GM18511 (cell line): ENCODE measurements around the gene TAF1.
"Not testable (repeated sequence)": the region's sequence is repeated elsewhere in the genome, so short reads cannot be mapped to it uniquely, and the experiment has no call there.

Source experiments
- ATAC-seq: cut with Tn5 transposase; IDR thresholded peaks from one replicate; pipeline ENCODE4 v1.9.1; 2021; ENCODE audit warnings: mild to moderate bottlenecking, moderate library complexity; ENCODE audit not compliant: unreplicated experiment

Gene TAF1

GRCh38 chrX:71416260-71416659 is 50.1 kb downstream of the TAF1 start:
- not testable (repeated sequence) for ATAC-seq

DNA sequence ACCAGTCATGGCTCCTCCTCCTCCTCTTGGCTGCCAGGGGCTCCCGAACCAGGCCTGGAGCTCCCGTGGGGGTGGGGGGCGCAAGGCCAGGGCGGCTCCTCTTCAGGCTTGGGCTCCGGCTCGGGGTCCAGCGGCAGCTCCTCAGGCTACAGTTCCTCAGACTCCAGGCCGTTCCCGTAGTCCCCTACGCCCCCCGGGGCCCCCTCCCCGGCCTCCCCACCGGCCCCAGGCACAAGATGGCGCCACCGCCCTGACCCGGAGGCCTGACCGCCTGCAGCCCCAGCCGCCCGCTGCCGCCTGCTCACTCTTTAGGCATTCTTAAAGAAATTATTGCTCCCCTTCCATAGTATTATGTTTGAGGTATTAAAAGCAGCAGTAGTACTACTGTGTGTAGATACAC is 54.5 kb downstream of the TAF1 start:
- ATAC-seq = no peak

DNA sequence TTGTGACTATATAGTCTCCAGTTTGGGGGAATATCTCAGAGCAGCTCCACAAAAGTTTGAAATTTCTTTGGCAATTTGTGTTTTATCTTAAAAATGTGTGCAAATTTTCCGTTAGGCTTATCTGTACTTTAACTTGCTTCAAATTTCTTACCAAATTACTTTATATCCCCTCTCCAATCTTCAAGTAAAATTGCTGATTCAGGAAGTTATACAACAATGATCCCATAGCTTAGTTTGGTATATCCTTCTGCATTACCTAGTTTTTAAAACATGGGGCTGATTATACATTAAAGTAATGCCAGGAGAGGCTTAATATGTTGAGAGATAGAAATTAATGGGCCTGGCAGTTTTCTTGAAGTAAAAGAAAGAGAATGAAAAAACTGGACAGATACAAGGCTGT is 66.6 kb downstream of the TAF1 start:
- no peak for ATAC-seq

DNA sequence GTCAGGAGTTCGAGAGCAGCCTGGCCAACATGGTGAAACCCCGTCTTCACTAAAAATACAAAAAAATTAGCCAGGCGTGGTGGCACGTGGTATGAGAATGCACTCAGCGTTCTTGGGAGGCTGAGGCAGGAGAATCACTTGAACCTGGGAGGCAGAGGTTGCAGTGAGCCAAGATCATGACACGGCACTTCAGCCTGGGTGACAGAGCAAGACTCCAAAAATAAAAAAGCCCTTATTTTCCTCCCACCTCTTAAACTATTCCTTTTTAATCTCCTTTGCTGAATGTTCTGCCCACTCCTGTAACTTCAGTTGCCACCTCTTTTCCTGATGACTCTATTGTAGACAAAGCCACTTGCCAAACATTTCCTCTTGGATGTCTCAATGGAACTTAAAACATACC is 72.6 kb downstream of the TAF1 start:
- no peak for ATAC-seq

- ATAC-seq = no peak
Observed at GRCh38 chrX:71439420-71439819, 73.3 kb downstream of the TAF1 start.

GRCh38 chrX:71439896-71440295 is 73.7 kb downstream of the TAF1 start:
- no peak for ATAC-seq

DNA sequence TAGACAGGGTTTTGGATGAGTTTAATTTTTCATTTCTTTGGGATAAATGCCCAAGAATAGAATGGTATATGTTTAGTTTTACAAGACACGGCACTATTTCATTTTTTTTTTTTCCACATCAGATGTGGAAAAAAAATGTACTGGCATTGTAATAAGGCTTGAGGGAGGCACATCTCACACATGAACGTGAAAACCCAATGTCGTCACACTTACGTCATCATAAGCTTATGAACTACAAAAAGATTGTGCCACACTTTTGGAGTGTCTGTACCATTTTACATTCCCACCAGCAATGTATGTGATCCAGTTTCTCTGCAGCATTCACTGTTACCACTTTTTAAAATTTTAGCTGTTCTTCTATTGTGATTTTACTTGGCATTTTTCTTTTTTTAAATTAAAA is 74.2 kb downstream of the TAF1 start:
- ATAC-seq = no peak

DNA sequence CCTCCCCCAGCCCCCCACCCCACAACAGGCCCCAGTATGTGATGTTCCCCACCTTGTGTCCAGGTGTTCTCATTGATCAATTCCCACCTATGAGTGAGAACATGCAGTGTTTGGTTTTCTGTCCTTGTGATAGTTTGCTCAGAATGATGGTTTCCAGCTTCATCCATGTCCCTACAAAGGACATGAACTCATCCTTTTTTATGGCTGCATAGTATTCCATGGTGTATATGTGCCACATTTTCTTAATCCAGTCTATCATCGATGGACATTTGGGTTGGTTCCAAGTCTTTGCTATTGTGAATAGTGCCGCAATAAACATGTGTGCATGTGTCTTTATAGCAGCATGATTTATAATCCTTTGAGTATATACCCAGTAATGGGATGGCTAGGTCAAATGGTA is 75.7 kb downstream of the TAF1 start:
- ATAC-seq = not testable (repeated sequence)

DNA sequence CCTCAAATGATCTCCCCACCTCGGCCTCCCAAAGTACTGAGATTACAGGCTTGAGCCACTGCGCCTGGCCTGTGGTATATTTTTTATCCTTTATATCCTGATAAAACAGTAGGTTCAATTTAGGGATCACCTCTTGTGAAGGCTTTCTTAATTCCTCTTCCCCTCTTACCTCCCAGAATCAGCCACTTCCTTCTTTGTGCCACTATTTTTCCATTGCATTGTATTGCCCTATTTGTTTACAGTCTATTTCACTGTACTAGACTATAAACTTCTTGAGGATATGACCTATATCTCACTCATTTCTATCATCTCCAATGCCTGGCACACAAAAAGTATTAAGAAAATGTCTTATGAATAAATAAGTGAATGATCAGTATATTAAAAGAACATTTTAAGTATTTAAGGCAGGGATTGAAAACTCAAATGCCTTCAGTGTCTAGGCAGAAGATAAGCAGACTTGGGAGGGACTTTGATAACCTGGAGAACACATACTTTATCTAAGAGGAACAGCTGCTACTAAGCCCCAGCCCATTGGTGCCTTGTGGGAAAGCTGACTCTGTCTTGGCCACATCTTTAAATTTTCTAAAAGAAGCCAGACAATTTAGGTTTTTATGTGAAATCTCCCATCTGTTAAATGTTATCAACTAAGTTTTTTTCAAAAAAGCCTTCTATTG is 84.4 kb downstream of the TAF1 start:
- no peak for ATAC-seq

GRCh38 chrX:71451518-71451917 is 85.4 kb downstream of the TAF1 start:
- ATAC-seq = not testable (repeated sequence)

- no peak for ATAC-seq
Observed at GRCh38 chrX:71453056-71453455, 86.9 kb downstream of the TAF1 start.

DNA sequence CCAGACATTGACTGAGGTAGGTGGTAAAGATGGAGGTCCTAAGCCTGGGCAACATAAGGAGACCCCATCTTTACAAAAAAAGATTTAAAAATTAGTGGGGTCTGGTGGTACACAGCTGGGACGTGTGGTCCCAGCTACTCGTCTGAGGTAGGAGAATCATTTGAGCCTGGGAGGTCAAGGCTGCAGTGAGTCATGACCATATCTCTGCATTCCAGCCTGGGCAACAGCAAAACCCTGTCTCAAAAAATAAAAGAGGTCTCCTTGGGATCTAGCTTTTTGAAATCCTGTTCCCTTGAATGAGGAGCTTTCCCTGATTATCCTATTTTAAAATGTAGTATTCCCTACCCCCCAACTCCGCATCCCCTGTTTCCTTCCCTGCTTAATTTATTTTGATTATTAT is 88.1 kb downstream of the TAF1 start:
- no peak for ATAC-seq

DNA sequence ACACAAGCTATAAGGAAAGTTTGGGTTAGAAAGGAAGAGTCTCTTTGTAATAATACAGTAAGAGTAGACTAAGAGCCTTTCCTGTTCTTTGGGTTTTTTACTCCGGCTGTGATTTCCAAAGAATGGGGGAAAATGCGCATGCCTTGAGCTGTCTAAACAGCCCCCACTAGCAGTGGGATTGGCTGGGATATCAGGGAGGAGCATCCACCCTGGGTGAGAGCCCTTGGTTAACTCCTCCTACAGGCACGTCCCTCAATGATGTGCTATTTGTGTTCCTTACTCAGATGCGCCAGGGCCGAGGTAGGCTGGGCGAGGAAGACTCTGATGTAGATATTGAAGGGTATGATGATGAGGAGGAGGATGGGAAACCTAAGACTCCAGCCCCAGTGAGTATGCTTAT is 92.7 kb downstream of the TAF1 start:
- ATAC-seq = no peak

GRCh38 chrX:71464968-71465367 is 98.8 kb downstream of the TAF1 start:
- ATAC-seq = no peak

DNA sequence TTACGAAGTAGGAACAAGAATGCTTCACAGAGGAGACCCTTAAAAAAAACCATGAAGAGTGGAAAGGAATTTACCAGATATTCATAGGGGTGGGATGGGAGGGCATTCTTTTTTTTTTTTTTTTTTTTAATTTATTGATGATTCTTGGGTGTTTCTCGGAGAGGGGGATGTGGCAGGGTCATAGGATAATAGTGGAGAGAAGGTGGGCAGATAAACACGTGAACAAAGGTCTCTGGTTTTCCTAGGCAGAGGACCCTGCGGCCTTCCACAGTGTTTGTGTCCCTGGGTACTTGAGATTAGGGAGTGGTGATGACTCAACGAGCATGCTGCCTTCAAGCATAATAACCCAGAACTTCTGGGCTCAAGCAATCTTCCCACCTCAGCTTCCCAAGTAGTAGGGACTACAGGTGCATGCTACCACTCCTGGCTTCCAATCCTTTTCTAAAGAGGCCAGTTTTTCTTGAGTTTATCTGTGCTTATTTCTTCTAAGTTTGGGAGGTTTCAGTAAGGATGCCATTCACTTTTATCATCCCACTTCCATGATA is 100.9 kb downstream of the TAF1 start:
- no peak for ATAC-seq

GRCh38 chrX:71475785-71476540 is 109.8 kb downstream of the TAF1 start:
- ATAC-seq = no peak

DNA sequence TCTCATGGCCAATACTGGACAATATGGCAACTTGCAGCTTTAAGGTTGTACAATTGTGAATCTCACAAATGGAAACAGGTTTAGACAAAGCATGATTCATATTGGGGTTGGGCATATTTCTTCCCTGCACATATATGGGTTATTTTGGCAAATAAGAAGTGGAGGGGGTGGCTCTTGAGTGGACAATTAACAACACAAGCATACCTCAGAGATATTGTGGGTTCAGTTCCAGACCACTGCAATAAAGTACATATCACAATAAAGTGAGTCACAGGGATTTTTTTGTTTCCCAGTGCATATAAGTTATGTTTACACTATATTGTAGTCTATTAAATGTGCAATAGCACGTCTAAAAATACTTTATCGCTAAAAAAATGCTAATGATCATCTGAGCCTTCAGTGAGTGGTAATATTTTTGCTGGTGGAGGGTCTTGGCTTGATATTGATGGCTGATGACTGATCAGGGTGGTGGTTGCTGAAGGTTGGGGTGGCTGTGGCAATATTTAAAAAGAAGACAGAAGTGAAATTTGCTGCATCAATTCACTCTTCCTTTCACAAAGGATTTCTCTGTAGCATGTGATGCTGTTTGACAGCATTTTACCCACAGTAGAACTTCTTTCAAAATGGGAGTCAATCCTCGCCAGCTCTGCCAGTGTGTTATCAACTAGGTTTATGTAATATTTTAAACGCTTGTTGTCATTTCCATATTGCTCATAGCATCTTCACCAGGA is 116.2 kb downstream of the TAF1 start:
- no peak for ATAC-seq

GRCh38 chrX:71487814-71488213 is 121.7 kb downstream of the TAF1 start:
- ATAC-seq = no peak

GRCh38 chrX:71489540-71489939 is 123.4 kb downstream of the TAF1 start:
- no peak for ATAC-seq

GRCh38 chrX:71492231-71493065 is 126.3 kb downstream of the TAF1 start:
- ATAC-seq = peak; percentile 77

DNA sequence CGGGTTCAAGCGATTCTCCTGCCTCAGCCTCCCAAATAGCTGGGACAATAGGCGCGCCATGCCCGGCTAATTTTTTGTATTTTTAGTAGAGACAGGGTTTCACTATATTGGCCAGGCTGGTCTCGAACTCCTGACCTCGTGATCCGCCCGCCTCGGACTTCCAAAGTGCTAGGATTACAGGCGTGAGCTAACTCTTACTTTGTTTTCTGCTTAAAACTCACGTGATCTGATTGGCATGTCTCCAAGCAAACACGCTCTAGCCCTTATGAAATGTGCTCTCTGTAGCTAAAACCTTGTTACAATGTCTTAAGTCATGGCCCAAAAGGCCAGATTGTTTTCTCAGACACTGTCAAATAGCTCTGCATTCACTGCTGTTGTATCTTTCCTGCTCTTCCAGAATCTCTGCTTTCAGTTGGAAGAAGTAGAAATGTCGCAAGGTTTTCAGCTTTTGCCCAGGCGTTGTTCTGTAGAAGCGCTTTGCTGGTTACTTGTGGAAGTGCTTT is 127.0 kb downstream of the TAF1 start:
- ATAC-seq = no peak
